K562 (cell line): Measurements from ENCODE around the gene AKAP7. TPM values are rescaled to one million over a fixed set of nuclear protein-coding genes. Genes with fewer than 3 reads are reported as not detected.

Experiments used
- ATAC-seq: fragments of 200-7000 bp; cut with Tn5 transposase; 3 replicates; pipeline ENCODE4 v1.9.1; 2020; ENCODE audit warnings: moderate library complexity
- BruUV-seq: library from RNA; stranded (reverse); fragments of 400-500 nt; replicated peaks from 2 replicates; lab custom pipeline; 2021; lab: Mats Ljungman, UMichigan
- CTCF ChIA-PET: fragments of 300-600 bp; formaldehyde crosslinking; extraction: SDS; loops from one replicate; lab custom pipeline; 2021; ENCODE audit warnings: low intra/inter-chr PET ratio; lab: Yijun Ruan, JAX
- POLR2A ChIA-PET: fragments of 300-600, 350-650 bp; sonication (Branson Sonifier 250); formaldehyde crosslinking; extraction: SDS; loops from one replicate; lab custom pipeline; 2021; ENCODE audit warnings: antibody characterized with exemption, inconsistent platforms; lab: Yijun Ruan, JAX
- DNase-seq, 4 experiments: peaks; one replicate each; pipeline versions ENCODE4 v3.0.0 to v3.0.0-alpha.2; 2011 to 2018; ENCODE audit warnings: low spot score in 3 of 4, mixed read lengths in 3 of 4; ENCODE audit errors: extremely low read depth in 1 of 4
- FAIRE-seq: peaks from 2 replicates; lab custom pipeline; 2011; peaks lifted over from hg19 to GRCh38; lab: Jason Lieb, UNC
- H2AFZ ChIP-seq: 2 replicates; pipeline ENCODE4 v1.6.0; 2011; ENCODE audit warnings: low read depth, low read length, control low read depth, inconsistent platforms
- H3K27ac ChIP-seq: fragments of 200-600 bp; 3 replicates; pipeline ENCODE4 v1.8.0; 2011; ENCODE audit warnings: low read depth, mild to moderate bottlenecking, control low read depth, inconsistent platforms, low read length, moderate library complexity, mixed read lengths; ENCODE audit errors: extremely low read depth
- H3K27me3 ChIP-seq, 2 experiments: fragments of 300-600 bp in 1 of 2; 2 replicates in 1 of 2; 3 replicates in 1 of 2; pipeline versions ENCODE4 v1.6.0 to v1.8.0; 2011; ENCODE audit warnings: inconsistent platforms in 2 of 2, low read length in 2 of 2, mild to moderate bottlenecking in 1 of 2, mixed read lengths in 1 of 2, moderate library complexity in 1 of 2; ENCODE audit not compliant: control insufficient read depth in 2 of 2, insufficient read depth in 2 of 2
- H3K36me3 ChIP-seq: fragments of 300-600 bp; 3 replicates; pipeline ENCODE4 v1.8.0; 2011; ENCODE audit warnings: mild to moderate bottlenecking, low read length, inconsistent platforms; ENCODE audit not compliant: control insufficient read depth, insufficient read depth
- H3K4me1 ChIP-seq, 2 experiments: fragments of 200-600 bp in 1 of 2; replicated peaks in 1 of 2; 2 replicates in 1 of 2; 3 replicates in 1 of 2; pipeline versions ENCODE4 v1.5.1 to v1.8.0; 2011; ENCODE audit warnings: inconsistent platforms in 2 of 2, low read length in 2 of 2, mild to moderate bottlenecking in 1 of 2, mixed read lengths in 1 of 2, moderate library complexity in 1 of 2; ENCODE audit not compliant: control insufficient read depth in 2 of 2, insufficient read depth in 2 of 2
- H3K4me2 ChIP-seq: 2 replicates; pipeline ENCODE4 v1.6.1; 2011; ENCODE audit warnings: low read length, control low read depth, inconsistent platforms, mixed read lengths; ENCODE audit not compliant: insufficient read depth
- H3K4me3 ChIP-seq: fragments of 200-600 bp; sonication (generic), shearing (Covaris generic); 2 replicates; pipeline ENCODE4 v1.5.1; 2016; ENCODE audit warnings: control low read depth, inconsistent platforms
- H3K79me2 ChIP-seq: fragments of 200-600 bp; 3 replicates; pipeline ENCODE4 v1.8.0; 2011; ENCODE audit warnings: low read length, inconsistent platforms; ENCODE audit not compliant: control insufficient read depth, insufficient read depth
- H3K9ac ChIP-seq, 2 experiments: 2 replicates each; pipeline versions ENCODE4 v1.6.0 to v1.6.1; 2011; ENCODE audit warnings: low read depth in 2 of 2, low read length in 2 of 2, control low read depth in 1 of 2, inconsistent platforms in 1 of 2, mild to moderate bottlenecking in 1 of 2, mixed read lengths in 1 of 2; ENCODE audit not compliant: insufficient read depth in 1 of 2
- H3K9me1 ChIP-seq: one replicate; pipeline ENCODE4 v1.6.0; 2011; ENCODE audit warnings: inconsistent platforms, mild to moderate bottlenecking, low read length, moderate library complexity; ENCODE audit not compliant: control insufficient read depth, insufficient read depth
- H3K9me3 ChIP-seq: replicated peaks from 2 replicates; pipeline ENCODE4 v1.5.1; 2011; ENCODE audit warnings: low read depth, low read length, inconsistent platforms; ENCODE audit not compliant: control insufficient read depth, insufficient read depth
- H4K20me1 ChIP-seq: replicated peaks from 2 replicates; pipeline ENCODE4 v1.6.1; 2011; ENCODE audit warnings: low read length, inconsistent platforms, mixed read lengths; ENCODE audit not compliant: control insufficient read depth, insufficient read depth
- CBX8 ChIP-seq: fragments of 200-600 bp; sonication (generic); IDR thresholded peaks from 2 replicates; pipeline ENCODE4 v1.6.1; 2012; ENCODE audit warnings: borderline replicate concordance, mixed run types, low read depth, mild to moderate bottlenecking, moderate library complexity, mixed read lengths, low read length, control low read depth, inconsistent platforms; ENCODE audit not compliant: poor library complexity, severe bottlenecking; ENCODE audit errors: extremely low read depth
- CEBPB ChIP-seq: fragments of 450-650 bp; IDR thresholded peaks from 2 replicates; pipeline ENCODE4 v1.6.1; 2016; ENCODE audit warnings: missing genetic modification characterization, missing compliant biosample characterization
- CSDE1 ChIP-seq, 2 experiments: fragments of 450-650 bp; IDR thresholded peaks; 2 replicates each; pipeline ENCODE4 v1.6.1; 2016; ENCODE audit warnings: mild to moderate bottlenecking in 1 of 2
- ETV6 ChIP-seq, 3 experiments: fragments of 150-350 bp in 1 of 3; sonication (generic) in 1 of 3; formaldehyde crosslinking in 1 of 3; IDR thresholded peaks; 2 replicates each; pipeline versions ENCODE4 v1.6.1 to v1.8.0; 2014 to 2022; ENCODE audit warnings: borderline replicate concordance in 2 of 3, low read depth in 2 of 3, antibody characterized with exemption in 1 of 3, low read length in 1 of 3, mild to moderate bottlenecking in 1 of 3, missing genetic modification reagents in 1 of 3
- FOXJ2 ChIP-seq: fragments of 200-800 bp; sonication (Bioruptor generic); IDR thresholded peaks from 2 replicates; pipeline ENCODE4 v1.6.1; 2016; ENCODE audit warnings: missing genetic modification characterization, missing compliant biosample characterization
- FOXP1 ChIP-seq: sonication (generic); formaldehyde crosslinking; IDR thresholded peaks from 2 replicates; pipeline ENCODE4 v1.8.0; 2022; ENCODE audit warnings: mild to moderate bottlenecking, missing genetic modification reagents
- FUS ChIP-seq: fragments of 200-400 bp; formaldehyde crosslinking; optimal IDR thresholded peaks from 2 replicates; pipeline ENCODE3; 2017; ENCODE audit warnings: low read depth, low read length
- MEIS2 ChIP-seq: fragments of 450-650 bp; IDR thresholded peaks from 2 replicates; pipeline ENCODE4 v1.6.1; 2014; ENCODE audit warnings: mild to moderate bottlenecking; ENCODE audit not compliant: partially characterized antibody
- MYC ChIP-seq, 2 experiments: fragments of 250-450 bp in 1 of 2; sonication (Bioruptor Pico) in 1 of 2; IDR thresholded peaks; 2 replicates each; pipeline versions ENCODE4 v1.5.1 to v1.6.1; 2012 to 2021; ENCODE audit warnings: low read depth in 2 of 2, borderline replicate concordance in 1 of 2, improper control_type of control experiment in 1 of 2, low read length in 1 of 2, mild to moderate bottlenecking in 1 of 2, moderate library complexity in 1 of 2
- POLR2AphosphoS5 ChIP-seq: IDR thresholded peaks from 2 replicates; pipeline ENCODE4 v1.6.1; 2011; ENCODE audit warnings: mild to moderate bottlenecking, low read depth, low read length, moderate library complexity; ENCODE audit not compliant: control insufficient read depth, insufficient read depth
- ZNF551 ChIP-seq: fragments of 250-450 bp; sonication (Bioruptor Pico); IDR thresholded peaks from 2 replicates; pipeline ENCODE4 v1.5.0; 2021; ENCODE audit warnings: mild to moderate bottlenecking, moderate library complexity
- ZNF584 ChIP-seq: fragments of 200-800 bp; sonication (Bioruptor generic); IDR thresholded peaks from 2 replicates; pipeline ENCODE4 v1.6.1; 2016; ENCODE audit warnings: low read depth, mild to moderate bottlenecking, missing genetic modification characterization, missing compliant biosample characterization
- ZNF785 ChIP-seq: fragments of 250-450 bp; sonication (Bioruptor Pico); IDR thresholded peaks from 2 replicates; pipeline ENCODE4 v1.4.0; 2020; ENCODE audit warnings: mild to moderate bottlenecking
- ZSCAN32 ChIP-seq: fragments of 450-650 bp; formaldehyde crosslinking; IDR thresholded peaks from 2 replicates; pipeline ENCODE4 v1.4.0; 2020; ENCODE audit warnings: mild to moderate bottlenecking, moderate library complexity
- WGBS: fragments of 100-300 bp; shearing (Covaris generic); methylation state at CpG from one replicate; pipeline ENCODE4 v1.1.6; 2016; ENCODE audit warnings: low coverage, mixed read lengths; ENCODE audit not compliant: insufficient coverage; ENCODE audit errors: missing lambda C conversion rate; 5-methylcytosine and 5-hydroxymethylcytosine counted together
- in situ Hi-C: fragments of 300-500 bp; cut with MboI; formaldehyde crosslinking; loops from 4 replicates; pipeline ENCODE4 v1.15.0; 2018; ENCODE audit warnings: inconsistent platforms, mixed read lengths
- intact Hi-C: fragments of 100-400 bp; cut with micrococcal nuclease; formaldehyde crosslinking; loops from 2 replicates; pipeline ENCODE4 v1.14.2; 2022
- polyA plus RNA-seq, 8 experiments: library from polyadenylated mRNA; depleted of rRNA in 4 of 8; stranded (reverse) in 5 of 8; unstranded in 3 of 8; fragments of >200 nt; fragmentation: Nextera tagmentation in 2 of 8; fragmentation: Illumina TruSeq in 1 of 8; extraction: Ambion mirVana in 2 of 8; extraction: Trizol in 1 of 8; gene quantifications; 2 replicates each; pipeline versions ENCODE4 v1.2.1 to v1.2.3, GENCODE V29; 2011 to 2014; ENCODE audit warnings: inconsistent platforms in 1 of 8, missing spikeins in 1 of 8
- total RNA-seq, 7 experiments: library from RNA; depleted of rRNA in 6 of 7; stranded (reverse); fragments of >200 nt in 6 of 7; fragmentation: Illumina TruSeq in 2 of 7; extraction: Trizol in 2 of 7; gene quantifications; 2 replicates each; pipeline versions ENCODE4 v1.2.1 to v1.2.3, GENCODE V29; 2011 to 2021; ENCODE audit warnings: low replicate concordance in 1 of 7
- TF ChIP-seq, protein P1 (sequence below): fragments of 250-450 bp; sonication (Bioruptor Pico); IDR thresholded peaks from 2 replicates; pipeline ENCODE4 v1.5.0; 2020; ENCODE audit warnings: mild to moderate bottlenecking, borderline replicate concordance

AKAP7 gene
- total and polyA plus RNA-seq, 9 of the 15 experiments (the other 6 are each of a cell fraction or from before 2014, with no cell fraction given) = 0.82 to 2.6 (median 1.6) TPM

DNA sequence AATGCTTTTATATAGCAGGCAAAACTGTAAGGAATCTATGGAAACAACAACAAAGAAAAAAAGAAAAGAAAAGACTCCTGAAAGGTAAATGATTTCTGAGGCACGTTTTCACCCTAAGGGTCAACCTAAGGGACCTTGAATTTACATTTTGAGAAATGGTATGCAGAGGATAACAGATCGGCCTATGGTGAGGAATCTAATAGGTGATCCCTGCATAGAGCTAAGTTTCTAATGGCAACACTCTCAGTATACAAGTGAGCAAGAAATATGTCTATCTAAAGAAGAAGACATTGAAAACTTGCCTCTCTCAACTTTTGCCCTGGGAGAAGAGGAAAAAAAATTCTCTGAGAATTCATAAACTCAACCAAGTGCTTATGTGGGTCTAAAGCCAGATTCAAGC lies 18.9 kb upstream of the AKAP7 start (continued):
- TF ChIP-seq CBX8 = no peak
- TF ChIP-seq MEIS2 = no peak
- TF ChIP-seq ZNF551 = no peak

- POLR2A ChIA-PET = no interaction called here
- Histone ChIP-seq H3K4me1 (no peaks in the 10 kb centered on the region), H3K27ac (no peak overlapping the region), H3K36me3 (no peaks in the 10 kb centered on the region), H3K4me3 (no peak overlapping the region), H4K20me1 (no peaks in the 10 kb centered on the region), H3K79me2 (no peaks in the 10 kb centered on the region), H2AFZ (no peak overlapping the region), H3K4me2 (no peak overlapping the region), H3K27me3 (no peaks in the 10 kb centered on the region), H3K9me3 (no peaks in the 10 kb centered on the region), H3K9me1 (no peaks in the 10 kb centered on the region), H3K9ac (no peak overlapping the region)
- CTCF ChIA-PET = interaction anchor here (0.7 to 2.8 kb wide), 3 partner anchors 42 to 231 kb away, joined by 3 to 27 read pairs (median 4); no protein-coding TSS in a partner anchor
- no TSS peak for BruUV-seq
- FAIRE-seq (peak; percentile 78), ATAC-seq (peak; percentile 82), DNase-seq (peak; percentile 22 to 55 (median 40))
- 5% methylated on average over 4 of the region's 4 CpGs for WGBS
- in situ Hi-C loops (loop anchor here (10.0 kb wide), 1 partner anchor 232 kb away; no protein-coding TSS in a partner anchor), intact Hi-C loops (loop anchor here (1.0 to 10.0 kb wide), 4 partner anchors 55 to 792 kb away; partner anchors contain the start of gene EPB41L2)
- TF ChIP-seq, protein P1, sequence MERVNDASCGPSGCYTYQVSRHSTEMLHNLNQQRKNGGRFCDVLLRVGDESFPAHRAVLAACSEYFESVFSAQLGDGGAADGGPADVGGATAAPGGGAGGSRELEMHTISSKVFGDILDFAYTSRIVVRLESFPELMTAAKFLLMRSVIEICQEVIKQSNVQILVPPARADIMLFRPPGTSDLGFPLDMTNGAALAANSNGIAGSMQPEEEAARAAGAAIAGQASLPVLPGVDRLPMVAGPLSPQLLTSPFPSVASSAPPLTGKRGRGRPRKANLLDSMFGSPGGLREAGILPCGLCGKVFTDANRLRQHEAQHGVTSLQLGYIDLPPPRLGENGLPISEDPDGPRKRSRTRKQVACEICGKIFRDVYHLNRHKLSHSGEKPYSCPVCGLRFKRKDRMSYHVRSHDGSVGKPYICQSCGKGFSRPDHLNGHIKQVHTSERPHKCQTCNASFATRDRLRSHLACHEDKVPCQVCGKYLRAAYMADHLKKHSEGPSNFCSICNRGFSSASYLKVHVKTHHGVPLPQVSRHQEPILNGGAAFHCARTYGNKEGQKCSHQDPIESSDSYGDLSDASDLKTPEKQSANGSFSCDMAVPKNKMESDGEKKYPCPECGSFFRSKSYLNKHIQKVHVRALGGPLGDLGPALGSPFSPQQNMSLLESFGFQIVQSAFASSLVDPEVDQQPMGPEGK = no peak
- peak; percentile 22; the same call in 1 of the 2 replicates for TF ChIP-seq CEBPB (tag)
- TF ChIP-seq FUS = no peak
- TF ChIP-seq ZNF584 (CRISPR knock-in tag) = no peak
- no peak for TF ChIP-seq MYC (IDR thresholded peaks at IDR 0.05; ENCODE audit: low read depth, low read length)
- no peak for TF ChIP-seq MYC (CRISPR knock-in tag; IDR thresholded peaks at IDR 0.05; ENCODE audit: borderline replicate concordance, low read depth)
- no peak for TF ChIP-seq POLR2AphosphoS5
- no peak for TF ChIP-seq FOXP1 (CRISPR knock-in tag)
- TF ChIP-seq FOXJ2 (tag) = no peak
- TF ChIP-seq ZNF785 (CRISPR knock-in tag) = no peak
- TF ChIP-seq ZSCAN32 (CRISPR knock-in tag) = no peak
- no peak for TF ChIP-seq CSDE1 (IDR thresholded peaks at IDR 0.05)
- TF ChIP-seq ETV6 (IDR thresholded peaks at IDR 0.05; ENCODE audit: borderline replicate concordance in 1 of 2, low read depth in 2 of 2, low read length in 1 of 2) = no peak
- TF ChIP-seq ETV6 (CRISPR knock-in tag; IDR thresholded peaks at IDR 0.05; ENCODE audit: borderline replicate concordance) = no peak
Measured at GRCh38 chr6:131116755-131117360, 18.4 kb upstream of the AKAP7 start.
